ENCODE data around the gene CACFD1. TPM values are rescaled to one million over a fixed set of nuclear protein-coding genes. Genes with fewer than 3 reads are reported as not detected.

CACFD1 gene
- total and polyA plus RNA-seq, 8 donors: 17.7 to 48.4 (median 26.1) TPM

GRCh38 chr9:133493845-133494540, 34.2 kb downstream of the CACFD1 start:
- H3K36me3 ChIP-seq: no peaks in the 10 kb centered on the region
- no peak for TF ChIP-seq CTCF (IDR thresholded peaks at IDR 0.05)
- no peaks in the 10 kb centered on the region for H3K9me3 ChIP-seq
- peaks cover 0 to 8% of the 10 kb centered on the region in 2 donors for H3K4me1 ChIP-seq
- H3K27ac ChIP-seq: no peak overlapping the region
- no peak for ATAC-seq
- H3K4me3 ChIP-seq: no peak overlapping the region
- intact Hi-C loops (cut with DNase I): no loop called here
- H3K27me3 ChIP-seq: peaks cover 0 to 8% of the 10 kb centered on the region in 2 donors
- peak in 1 of 4 donors; percentile 68 for DNase-seq

GRCh38 chr9:133494636-133495326, 35.0 kb downstream of the CACFD1 start:
- H3K36me3 ChIP-seq: no peaks in the 10 kb centered on the region
- H3K9me3 ChIP-seq: no peaks in the 10 kb centered on the region
- intact Hi-C loops (cut with DNase I): no loop called here
- H3K4me3 ChIP-seq: no peak overlapping the region
- TF ChIP-seq CTCF (IDR thresholded peaks at IDR 0.05): no peak
- H3K4me1 ChIP-seq: peaks cover 0 to 8% of the 10 kb centered on the region in 2 donors
- ATAC-seq (no peak), DNase-seq (peak in 1 of 4 donors; percentile 47)
- peaks cover 0 to 8% of the 10 kb centered on the region in 2 donors for H3K27me3 ChIP-seq
- H3K27ac ChIP-seq: no peak overlapping the region

GRCh38 chr9:133495327-133496293, 35.8 kb downstream of the CACFD1 start:
- ATAC-seq: no peak
- no peaks in the 10 kb centered on the region for H3K36me3 ChIP-seq
- no peaks in the 10 kb centered on the region for H3K9me3 ChIP-seq
- no peak for DNase-seq
- TF ChIP-seq CTCF (IDR thresholded peaks at IDR 0.05): no peak
- intact Hi-C loops (cut with DNase I): no loop called here
- H3K27ac ChIP-seq: no peak overlapping the region
- H3K4me3 ChIP-seq: no peak overlapping the region
- H3K27me3 ChIP-seq: peaks cover 0 to 8% of the 10 kb centered on the region in 2 donors
- peaks cover 0 to 8% of the 10 kb centered on the region in 2 donors for H3K4me1 ChIP-seq

- TF ChIP-seq CTCF (IDR thresholded peaks at IDR 0.05): no peak
- Histone ChIP-seq H3K36me3 (no peaks in the 10 kb centered on the region), H3K27me3 (peaks cover 0 to 8% of the 10 kb centered on the region in 2 donors), H3K27ac (no peak overlapping the region), H3K9me3 (peaks cover 0 to 10% of the 10 kb centered on the region in 2 donors), H3K4me3 (no peak overlapping the region), H3K4me1 (peaks cover 0 to 2% of the 10 kb centered on the region in 2 donors)
- ATAC-seq (no peak), DNase-seq (peak in 2 of 4 donors; percentile 35 to 66)
- intact Hi-C loops (cut with DNase I): no loop called here
These were observed 37.4 kb downstream of the CACFD1 start for GRCh38 chr9:133496861-133497842.
